Sigmoid colon (tissue), 7 donors: ENCODE data around the gene OR7G2. TPM values are rescaled to one million over a fixed set of nuclear protein-coding genes. Genes with fewer than 3 reads are reported as not detected.

Source experiments
- DNase-seq: peaks from one replicate; pipeline ENCODE4 v3.0.0-alpha.2; 2019
- H3K27ac ChIP-seq, 4 donors: fragments of 200-600 bp; sonication (generic); one replicate each; pipeline ENCODE4 v1.5.1; 2016 to 2019; ENCODE audit warnings: mild to moderate bottlenecking in 1 of 4
- H3K27me3 ChIP-seq, 3 donors: fragments of 200-600 bp; sonication (generic); one replicate each; pipeline ENCODE4 v1.5.1; 2019; ENCODE audit warnings: mild to moderate bottlenecking in 1 of 3
- H3K36me3 ChIP-seq, 4 donors: fragments of 200-600 bp; sonication (generic); one replicate each; pipeline ENCODE4 v1.5.1; 2016 to 2019
- H3K4me1 ChIP-seq, 4 donors: fragments of 200-600 bp; sonication (generic); one replicate each; pipeline ENCODE4 v1.5.1; 2017 to 2019
- H3K4me3 ChIP-seq, 4 donors: fragments of 200-600 bp; sonication (generic); one replicate each; pipeline ENCODE4 v1.5.1; 2017 to 2019; ENCODE audit warnings: mild to moderate bottlenecking in 2 of 4, moderate library complexity in 1 of 4
- H3K9me3 ChIP-seq, 4 donors: fragments of 200-600 bp in 3 of 4; sonication (generic) in 3 of 4; one replicate each; pipeline versions ENCODE4 v1.5.1 to v1.6.1; 2013 to 2019
- CTCF ChIP-seq, 4 experiments: fragments of 450-650 bp in 3 of 4; fragments of 200-600 bp in 1 of 4; IDR thresholded peaks; one replicate each; pipeline ENCODE4 v1.5.1; 2016 to 2019; ENCODE audit warnings: antibody characterized with exemption in 4 of 4, mild to moderate bottlenecking in 3 of 4, moderate library complexity in 2 of 4
- EP300 ChIP-seq, 4 donors: sonication (generic); formaldehyde crosslinking; IDR thresholded peaks; one replicate each; pipeline ENCODE4 v1.6.1; 2017; ENCODE audit warnings: antibody characterized with exemption in 4 of 4
- POLR2A ChIP-seq, 2 donors: fragments of 450-650 bp; IDR thresholded peaks; one replicate each; pipeline ENCODE4 v1.6.1; 2016; ENCODE audit warnings: antibody characterized with exemption in 2 of 2, mild to moderate bottlenecking in 2 of 2, moderate library complexity in 2 of 2
- POLR2AphosphoS5 ChIP-seq, 4 donors: sonication (generic); formaldehyde crosslinking; IDR thresholded peaks; one replicate each; pipeline ENCODE4 v1.6.1; 2017; ENCODE audit warnings: antibody characterized with exemption in 4 of 4
- whole genome bisulfite sequencing, 2 donors: extraction: QIAGEN DNeasy Blood & Tissue Kit; methylation state at CpG; one replicate each; pipeline ENCODE4 v1.1.7; 2013; 5-methylcytosine and 5-hydroxymethylcytosine counted together
- intact Hi-C: fragments of 100-400 bp; cut with DNase I; formaldehyde crosslinking; loops from one replicate; pipeline ENCODE4 v1.15.1; 2023
- polyA plus RNA-seq, 3 donors: library from polyadenylated mRNA; stranded (reverse); fragments of 200-250 nt; gene quantifications; one replicate each; pipeline ENCODE4 v1.2.3, GENCODE V29; 2013
- total RNA-seq, 4 donors: library from RNA; depleted of rRNA; stranded (reverse); fragments of >200 nt; gene quantifications; one replicate each; pipeline ENCODE4 v1.1.0, GENCODE V29; 2016
- donor health status: healthy with polysubstance abuse.
- donor health status: Bipolar disorder and iron deficiency.
- donor health status: healthy.

Gene OR7G2
- total and polyA plus RNA-seq, 7 donors: not detected

- H3K27me3 ChIP-seq: no peaks in the 10 kb centered on the region
- TF ChIP-seq POLR2AphosphoS5 (IDR thresholded peaks at IDR 0.05) (peak; percentile 65 to 79 (median 74)), POLR2A (IDR thresholded peaks at IDR 0.05) (peak in 1 of 2 donors; percentile 57), EP300 (IDR thresholded peaks at IDR 0.05) (no peak), CTCF (IDR thresholded peaks at IDR 0.05) (no peak)
- 0% methylated on average over 43 of the region's 43 CpGs for WGBS, 2 donors
- H3K4me3 ChIP-seq: peak within 1 kb of the TSS; percentile 74 to 94 (median 84)
- peaks cover 0 to 7% (median 5%) of the 10 kb centered on the region in 4 donors for H3K9me3 ChIP-seq
- intact Hi-C loops: loop anchor here (2.0 to 10.0 kb wide), 2 partner anchors 168 to 534 kb away; partner anchors contain the start of genes ZNF562 and ZNF699
- DNase-seq: peak; percentile 96
- H3K36me3 ChIP-seq: peaks cover 0 to 4% (median 0%) of the 10 kb centered on the region in 4 donors
- H3K4me1 ChIP-seq: peaks cover 0 to 28% (median 14%) of the 10 kb centered on the region in 4 donors
- peak within 1 kb of the TSS; percentile 85 to 93 (median 92) for H3K27ac ChIP-seq
Observed at GRCh38 chr19:9140159-9140874, 33.0 kb upstream of the OR7G2 start, which contains the start of gene ZNF317. ZNF317 (plus strand) TSS chr19:9140397; CDS start chr19:9156017, 15,620 bp downstream.

- Histone ChIP-seq H3K4me3 (peak overlapping the region; percentile 74 to 94 (median 84)), H3K9me3 (peaks cover 0 to 2% (median 0%) of the 10 kb centered on the region in 4 donors), H3K27ac (peak overlapping the region; percentile 85 to 93 (median 92)), H3K27me3 (no peaks in the 10 kb centered on the region), H3K4me1 (peaks cover 0 to 28% (median 14%) of the 10 kb centered on the region in 4 donors), H3K36me3 (no peaks in the 10 kb centered on the region)
- no peak for TF ChIP-seq POLR2AphosphoS5 (IDR thresholded peaks at IDR 0.05)
- TF ChIP-seq EP300 (IDR thresholded peaks at IDR 0.05): no peak
- no peak for TF ChIP-seq POLR2A (IDR thresholded peaks at IDR 0.05)
- TF ChIP-seq CTCF (IDR thresholded peaks at IDR 0.05): no peak
- WGBS, 2 donors: 29 to 33% methylated on average over 8 of the region's 8 CpGs
- DNase-seq: no peak
- intact Hi-C loops: loop anchor here (2.0 to 10.0 kb wide), 4 partner anchors 169 to 658 kb away; partner anchors contain the start of genes ZNF426, ZNF562 and ZNF699
Observed at GRCh38 chr19:9139609-9140158, 32.4 kb upstream of the OR7G2 start.

GRCh38 chr19:9132422-9132821 lies 25.1 kb upstream of the OR7G2 start:
- DNase-seq: no peak
- Histone ChIP-seq H3K36me3 (no peaks in the 10 kb centered on the region), H3K27ac (no peak overlapping the region), H3K4me1 (no peaks in the 10 kb centered on the region), H3K27me3 (peaks cover 0 to 13% (median 0%) of the 10 kb centered on the region in 3 donors), H3K4me3 (no peak overlapping the region), H3K9me3 (no peaks in the 10 kb centered on the region)
- 62 to 64% methylated on average over 5 of the region's 5 CpGs for WGBS, 2 donors
- intact Hi-C loops: no loop called here
- no peak for TF ChIP-seq POLR2A (IDR thresholded peaks at IDR 0.05)
- TF ChIP-seq EP300 (IDR thresholded peaks at IDR 0.05): no peak
- no peak for TF ChIP-seq POLR2AphosphoS5 (IDR thresholded peaks at IDR 0.05)
- no peak for TF ChIP-seq CTCF (IDR thresholded peaks at IDR 0.05)

- WGBS, 2 donors: 25 to 81% methylated on average over 1 of the region's 1 CpG
- no peak for DNase-seq
- H3K9me3 ChIP-seq: no peaks in the 10 kb centered on the region
- no peak for TF ChIP-seq CTCF (IDR thresholded peaks at IDR 0.05)
- TF ChIP-seq POLR2AphosphoS5 (IDR thresholded peaks at IDR 0.05): no peak
- no peak for TF ChIP-seq EP300 (IDR thresholded peaks at IDR 0.05)
- TF ChIP-seq POLR2A (IDR thresholded peaks at IDR 0.05): no peak
- no peaks in the 10 kb centered on the region for H3K4me1 ChIP-seq
- no peaks in the 10 kb centered on the region for H3K36me3 ChIP-seq
- intact Hi-C loops: no loop called here
- H3K27me3 ChIP-seq: peaks cover 0 to 21% (median 0%) of the 10 kb centered on the region in 3 donors
- H3K4me3 ChIP-seq: no peak overlapping the region
- H3K27ac ChIP-seq: no peak overlapping the region
Observed at GRCh38 chr19:9130965-9131364, 23.7 kb upstream of the OR7G2 start.
